ENCODE measurements around the gene CORO1C.
"Not testable (repeated sequence)": the region's sequence is repeated elsewhere in the genome, so short reads cannot be mapped to it uniquely, and the experiment has no call there.

CORO1C gene

DNA sequence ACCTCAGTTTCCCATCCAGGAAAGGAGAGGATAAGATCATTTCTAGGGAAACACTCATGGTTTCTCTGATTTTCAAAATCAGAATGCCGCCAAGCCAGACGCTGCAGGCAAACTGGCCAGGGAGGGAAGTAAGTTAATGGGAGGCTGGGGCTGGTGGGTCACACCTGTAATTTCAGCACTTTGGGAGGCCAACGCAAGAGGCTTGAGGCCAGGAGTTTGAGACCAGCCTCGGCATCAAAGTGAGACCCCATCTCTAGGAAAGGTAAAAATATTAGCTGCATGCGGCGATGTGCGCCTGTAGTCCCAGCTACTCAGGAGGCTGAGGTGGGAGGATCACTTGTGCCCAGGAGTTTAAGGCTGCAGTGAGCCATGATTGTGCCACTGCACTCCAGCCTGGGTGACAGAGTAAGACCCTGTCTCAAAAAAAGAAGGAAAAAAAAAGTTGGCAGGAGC, 98.2 kb downstream of the CORO1C start:
- no peak for DNase-seq

DNA sequence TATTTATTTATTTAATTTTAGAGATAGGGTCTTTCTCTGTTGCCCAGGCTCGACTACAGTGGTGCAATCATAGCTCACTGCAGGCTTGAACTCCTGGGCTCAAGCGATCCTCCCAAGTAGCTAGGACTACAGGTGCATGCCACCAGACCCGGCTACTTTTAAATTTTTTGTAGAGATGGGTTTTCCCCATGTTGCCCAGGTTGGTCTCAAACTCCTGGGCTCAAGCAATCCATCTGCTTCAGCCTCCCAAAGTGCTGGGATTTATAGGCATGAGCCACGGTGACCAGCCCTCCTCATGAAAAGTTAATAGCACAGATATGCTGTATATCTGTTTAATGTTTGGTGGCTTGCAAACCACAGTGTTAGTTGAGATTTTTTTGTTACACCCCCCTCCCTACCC, 100.1 kb downstream of the CORO1C start:
- not testable (repeated sequence) for DNase-seq

DNA sequence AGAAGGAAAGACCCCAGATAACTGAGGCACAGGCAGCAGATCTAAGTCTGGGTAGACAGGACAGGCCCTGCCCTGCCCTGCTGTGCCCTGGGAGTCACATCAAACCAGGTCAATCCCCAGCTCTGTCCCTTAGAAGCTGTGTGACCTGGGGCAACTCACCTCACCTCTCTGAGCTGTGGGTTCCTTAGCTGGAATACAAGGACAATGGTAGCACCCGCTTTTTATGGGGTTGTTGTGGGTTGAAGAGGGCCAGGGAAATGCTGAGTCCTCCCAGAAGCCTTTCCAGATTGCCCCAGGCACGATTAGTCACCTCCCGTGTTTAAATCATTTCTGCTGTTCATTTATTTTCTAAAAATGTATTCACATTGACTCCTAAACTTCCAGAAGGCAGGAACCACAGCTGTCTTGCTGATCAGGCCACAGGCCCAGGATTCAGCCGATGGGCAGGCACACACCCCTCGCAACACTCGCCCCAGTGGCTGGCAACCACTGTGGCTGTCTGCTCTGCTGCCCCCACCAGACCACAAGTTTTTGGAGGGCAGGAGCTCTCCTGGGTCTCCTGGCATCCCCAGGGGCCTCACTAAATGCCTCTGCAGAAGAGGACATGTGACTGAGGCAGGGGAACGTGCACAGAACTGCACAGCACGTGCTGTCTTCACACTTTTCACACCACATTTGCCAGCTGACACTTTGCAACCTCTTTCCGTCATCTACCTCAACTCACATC, 100.7 kb downstream of the CORO1C start:
- DNase-seq: peak; percentile 30

DNA sequence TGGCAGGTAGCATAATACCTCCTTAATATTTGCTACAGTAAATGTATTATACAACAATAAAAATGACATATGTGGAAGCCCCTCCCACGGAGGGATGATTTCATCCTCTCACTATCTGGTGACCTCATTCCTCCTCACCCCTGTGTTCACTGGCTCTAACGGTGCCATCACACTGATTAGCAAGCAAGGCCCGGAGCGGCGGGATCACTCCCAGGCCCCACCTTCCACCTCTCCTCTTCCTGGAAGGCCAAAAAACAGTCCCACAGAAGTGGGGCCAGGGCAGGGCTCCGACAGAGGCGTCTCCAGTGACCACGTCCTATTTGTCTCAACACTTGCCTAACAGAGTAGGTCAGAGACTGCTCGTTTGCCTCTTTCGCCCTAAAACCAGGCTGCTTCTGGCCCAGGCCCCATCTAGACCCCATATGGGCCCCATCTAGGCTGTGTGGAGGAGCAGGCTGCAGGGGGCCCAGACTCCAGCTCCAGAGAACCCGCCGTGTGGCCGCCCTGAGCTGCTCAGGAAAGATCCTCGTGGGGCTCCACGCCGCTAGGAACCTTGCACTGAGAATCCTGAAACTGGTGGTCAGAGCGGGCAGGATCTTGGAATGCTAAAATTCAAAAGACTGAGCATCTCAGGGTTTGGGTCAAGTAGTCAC, 101.4 kb downstream of the CORO1C start:
- peak; percentile 71 for DNase-seq

DNA sequence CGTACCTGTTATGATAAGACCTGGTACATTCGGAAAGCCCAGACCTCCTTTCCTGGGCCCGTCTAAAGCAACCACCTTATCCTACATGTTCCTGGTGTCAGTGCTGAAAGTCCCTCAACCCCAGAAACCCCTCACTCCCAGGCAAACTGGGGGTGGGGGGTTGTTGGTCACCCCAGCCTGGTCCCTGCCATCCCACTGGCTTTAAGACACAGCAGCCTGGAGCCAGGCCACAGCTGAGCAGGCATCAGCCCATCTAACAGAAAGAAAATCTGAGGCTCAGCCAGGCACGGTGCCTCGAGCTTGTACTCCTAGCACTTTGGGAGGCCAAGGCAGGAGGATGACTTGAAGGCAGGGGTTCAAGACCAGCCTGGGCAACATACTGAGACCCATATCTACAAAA, 102.2 kb downstream of the CORO1C start:
- no peak for DNase-seq

DNA sequence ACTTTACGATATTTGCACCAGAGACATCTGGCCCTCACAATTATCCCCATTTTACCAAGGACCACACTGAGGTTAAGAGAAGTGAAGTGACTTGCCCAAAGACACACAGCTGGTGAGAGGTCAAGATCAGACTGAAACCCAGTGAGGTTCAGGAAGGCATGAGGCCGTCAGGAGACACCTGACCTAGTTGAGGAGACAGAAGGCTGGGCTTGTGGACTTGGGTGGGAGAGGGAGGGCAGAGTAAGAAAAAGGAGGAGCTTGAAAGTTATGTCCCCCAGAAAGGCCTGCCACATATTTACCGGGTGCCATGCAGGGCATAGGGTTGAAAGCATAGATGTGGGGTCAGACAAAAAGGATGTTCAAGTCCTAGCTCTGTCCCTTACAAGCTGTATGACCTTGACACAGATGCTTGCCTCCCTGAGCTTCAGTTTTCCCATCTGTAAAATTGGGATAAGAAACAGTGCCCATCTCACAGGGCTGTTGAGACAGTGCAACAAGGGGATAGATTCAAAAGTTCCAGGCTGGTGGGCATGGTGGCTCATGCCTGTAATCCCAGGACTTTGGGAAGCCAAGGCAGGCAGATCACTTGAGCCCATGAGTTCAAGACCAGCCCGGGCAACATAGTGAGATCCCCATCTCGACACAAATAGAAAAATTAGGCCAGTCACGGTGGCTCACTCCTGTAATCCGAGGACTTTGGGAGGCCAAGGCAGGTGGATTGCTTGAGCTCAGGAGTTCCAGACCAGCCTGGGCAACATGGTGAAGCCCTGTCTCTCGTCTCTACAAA, 104.0 kb downstream of the CORO1C start:
- DNase-seq: no peak

DNA sequence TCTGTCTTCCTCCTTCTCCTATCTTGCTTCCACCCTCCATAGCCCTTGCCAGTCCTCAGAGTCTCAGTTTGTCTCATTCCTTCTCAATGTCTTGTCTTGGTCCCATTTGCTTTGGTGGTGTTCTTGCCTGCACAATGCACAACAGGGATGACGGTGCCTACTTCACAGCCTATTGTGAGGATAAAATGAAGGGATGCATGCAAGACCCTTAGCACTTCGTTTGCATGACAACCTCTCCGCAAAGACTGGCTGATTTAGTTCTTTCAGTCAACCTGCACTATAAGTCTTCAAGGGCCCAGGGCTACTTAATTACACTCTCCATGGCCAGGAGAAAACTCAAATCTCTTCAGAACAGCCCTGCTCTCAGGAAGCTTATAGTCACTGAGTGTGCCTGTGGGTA, 106.1 kb downstream of the CORO1C start:
- DNase-seq: no peak

DNA sequence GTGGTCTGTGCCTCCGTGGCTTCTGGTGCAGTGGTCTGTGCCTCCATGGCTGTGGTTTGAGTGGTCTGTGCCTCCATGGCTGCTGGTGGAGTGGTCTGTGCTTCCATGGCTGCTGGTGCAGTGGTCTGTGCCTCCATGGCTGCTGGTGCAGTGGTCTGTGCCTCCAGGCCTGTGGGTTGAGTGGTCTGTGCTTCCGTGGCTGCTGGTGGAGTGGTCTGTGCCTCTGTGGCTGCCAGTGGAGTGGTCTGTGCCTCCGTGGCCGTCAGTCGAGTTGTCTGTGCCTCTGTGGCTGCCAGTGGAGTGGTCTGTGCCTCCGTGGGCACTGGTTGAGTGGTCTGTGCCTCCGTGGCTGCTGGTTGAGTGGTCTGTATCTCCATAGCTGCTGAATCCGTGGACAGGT, 107.7 kb downstream of the CORO1C start:
- no peak for DNase-seq

DNA sequence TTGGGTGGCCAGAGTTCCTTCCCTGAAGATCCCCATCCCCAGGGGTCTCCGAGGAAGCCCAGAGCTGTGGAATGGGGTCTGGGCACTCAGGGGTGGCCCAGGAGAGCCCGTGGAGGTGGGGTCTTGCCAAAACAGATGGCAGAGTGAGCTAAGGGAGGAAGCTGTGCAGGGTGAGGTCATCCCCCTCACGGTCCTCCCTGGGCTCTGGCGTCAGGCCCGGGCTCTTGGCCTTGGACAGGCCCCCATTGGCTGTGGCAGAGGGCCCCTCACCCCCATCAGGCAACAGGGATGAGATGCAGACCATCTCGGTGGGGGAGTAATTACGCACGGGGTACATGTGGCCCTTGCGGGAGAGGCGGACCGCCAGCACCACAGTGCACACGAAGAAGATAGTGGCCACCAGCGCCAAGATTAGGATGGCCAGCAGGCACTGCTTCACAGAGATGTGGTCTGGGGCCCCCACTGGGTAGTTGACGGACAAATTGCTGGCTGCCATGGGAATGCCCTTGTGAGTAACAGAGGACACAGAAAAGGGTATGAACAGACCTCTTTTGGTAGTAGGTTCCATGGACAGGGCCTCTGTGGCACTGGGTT, 108.3 kb downstream of the CORO1C start:
- DNase-seq: no peak

DNA sequence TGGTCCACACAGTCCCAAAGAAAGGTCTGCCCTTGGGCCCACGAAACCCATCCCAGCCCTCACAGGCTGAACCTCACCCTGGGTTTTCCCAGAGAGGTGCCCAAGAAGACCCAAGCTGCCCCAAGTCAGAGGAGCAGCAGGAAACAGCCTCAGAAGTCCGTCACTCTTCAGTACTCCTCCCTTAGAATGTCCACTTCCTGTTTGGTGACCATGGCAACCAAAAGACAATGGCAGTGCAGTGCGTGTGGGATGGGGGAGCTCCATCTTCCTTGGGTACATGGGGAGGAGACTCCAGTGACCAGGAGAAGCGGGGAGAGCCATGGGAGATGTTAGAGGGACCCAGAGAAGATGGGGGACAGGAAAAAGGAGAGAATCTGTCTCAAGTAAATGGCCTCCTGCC, 108.9 kb downstream of the CORO1C start:
- DNase-seq: peak; percentile 27

DNA sequence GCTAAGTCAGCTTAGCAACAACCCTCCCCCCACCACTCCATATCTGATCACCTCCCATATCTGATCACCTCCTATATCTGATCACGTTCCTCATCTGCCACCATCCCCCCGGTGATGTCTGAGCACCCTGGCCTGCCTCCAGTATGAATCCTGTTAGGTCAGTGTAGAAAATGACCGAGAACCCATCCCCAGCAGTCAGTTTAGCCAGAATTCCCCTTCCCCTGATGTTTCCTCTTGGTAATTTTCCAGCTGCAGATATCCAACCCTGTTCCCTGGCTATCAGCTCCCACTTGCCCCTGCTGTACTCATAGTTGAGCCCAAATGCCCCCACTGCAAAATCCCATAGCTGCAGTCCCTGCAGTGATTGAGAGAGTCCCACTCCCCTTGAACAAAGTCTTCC, 110.2 kb downstream of the CORO1C start:
- no peak for DNase-seq

DNA sequence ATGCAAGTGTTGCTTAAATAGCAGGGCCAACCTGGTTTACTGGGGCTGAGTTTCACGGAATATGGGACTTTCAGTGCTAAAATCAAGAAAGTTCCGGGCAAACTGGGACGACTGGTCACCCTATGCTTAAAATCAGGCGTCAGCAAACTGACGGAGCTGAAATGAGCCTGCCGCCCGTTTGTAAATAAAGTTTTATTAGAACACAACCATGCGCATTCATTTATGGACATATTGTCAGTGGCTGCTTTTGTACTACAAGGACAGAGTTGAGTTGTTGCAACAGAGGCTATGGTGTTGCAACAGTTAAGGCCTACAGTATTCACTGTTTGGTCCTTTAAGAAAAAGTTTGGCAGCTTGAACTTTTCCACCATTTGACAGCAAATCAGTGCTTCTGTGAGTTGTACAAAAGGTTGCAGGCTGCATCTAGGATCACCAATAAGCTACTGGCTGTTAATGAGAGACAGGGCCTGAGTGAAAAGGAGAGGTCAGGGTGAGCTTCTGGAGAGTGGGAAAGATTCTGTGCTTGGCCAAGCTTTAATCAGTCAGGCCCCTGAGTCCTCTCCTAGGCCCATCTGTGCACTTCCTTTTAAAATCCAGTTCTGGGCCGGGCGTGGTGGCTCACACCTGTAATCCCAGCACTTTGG, 111.0 kb downstream of the CORO1C start:
- DNase-seq: no peak

DNA sequence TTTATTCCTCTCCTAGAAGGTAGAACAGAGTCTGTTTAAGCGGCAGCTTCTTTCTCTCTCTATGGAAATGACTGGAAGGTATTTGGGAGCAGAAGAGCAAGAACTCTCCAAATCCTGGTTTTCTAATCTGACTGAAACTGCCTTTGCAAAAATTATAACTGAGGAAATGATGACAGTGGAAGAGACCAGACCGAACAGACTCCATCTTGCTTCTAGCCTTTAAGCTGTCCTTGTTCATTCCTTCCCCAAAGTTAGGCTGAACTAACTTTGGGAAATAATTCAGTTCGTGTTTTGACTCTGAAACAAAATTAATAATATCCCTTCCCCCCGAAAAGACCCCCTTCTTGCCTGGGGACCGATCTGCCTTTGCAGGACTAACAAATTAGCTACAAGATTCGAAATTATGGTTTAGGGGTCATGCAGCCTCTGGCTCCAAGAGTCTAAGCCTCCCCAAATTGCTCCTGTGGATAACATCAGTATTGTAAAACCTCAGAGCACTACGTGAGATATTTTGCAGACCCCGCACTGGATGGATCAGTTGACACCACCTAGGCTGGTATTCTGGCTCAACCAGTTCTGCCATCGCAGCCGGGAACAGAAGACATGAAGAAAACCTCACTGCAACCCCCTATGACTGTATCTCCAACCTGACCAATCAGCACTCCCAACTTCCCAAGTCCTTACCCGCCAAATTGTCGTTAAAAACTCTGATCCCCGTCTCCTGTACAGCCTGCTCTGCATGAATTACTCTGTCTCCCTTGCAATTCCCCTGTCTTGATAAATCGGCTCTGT, 111.8 kb downstream of the CORO1C start:
- no peak for DNase-seq

DNA sequence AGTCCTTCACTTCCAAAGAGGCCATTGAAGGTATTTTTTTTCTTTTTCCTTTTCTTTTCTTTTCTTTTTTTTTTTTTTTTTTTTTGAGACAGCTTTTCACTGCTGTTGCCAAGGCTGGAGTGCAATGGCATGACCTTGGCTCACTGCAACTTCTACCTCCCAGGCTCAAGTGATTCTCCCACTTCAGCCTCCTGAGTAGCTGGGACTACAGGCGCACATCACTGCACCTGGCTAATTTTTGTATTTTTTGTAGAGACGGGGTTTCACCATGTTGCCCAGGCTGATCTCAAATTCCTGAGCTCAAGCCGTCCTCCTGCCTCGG, 112.4 kb downstream of the CORO1C start:
- DNase-seq: not testable (repeated sequence)

DNA sequence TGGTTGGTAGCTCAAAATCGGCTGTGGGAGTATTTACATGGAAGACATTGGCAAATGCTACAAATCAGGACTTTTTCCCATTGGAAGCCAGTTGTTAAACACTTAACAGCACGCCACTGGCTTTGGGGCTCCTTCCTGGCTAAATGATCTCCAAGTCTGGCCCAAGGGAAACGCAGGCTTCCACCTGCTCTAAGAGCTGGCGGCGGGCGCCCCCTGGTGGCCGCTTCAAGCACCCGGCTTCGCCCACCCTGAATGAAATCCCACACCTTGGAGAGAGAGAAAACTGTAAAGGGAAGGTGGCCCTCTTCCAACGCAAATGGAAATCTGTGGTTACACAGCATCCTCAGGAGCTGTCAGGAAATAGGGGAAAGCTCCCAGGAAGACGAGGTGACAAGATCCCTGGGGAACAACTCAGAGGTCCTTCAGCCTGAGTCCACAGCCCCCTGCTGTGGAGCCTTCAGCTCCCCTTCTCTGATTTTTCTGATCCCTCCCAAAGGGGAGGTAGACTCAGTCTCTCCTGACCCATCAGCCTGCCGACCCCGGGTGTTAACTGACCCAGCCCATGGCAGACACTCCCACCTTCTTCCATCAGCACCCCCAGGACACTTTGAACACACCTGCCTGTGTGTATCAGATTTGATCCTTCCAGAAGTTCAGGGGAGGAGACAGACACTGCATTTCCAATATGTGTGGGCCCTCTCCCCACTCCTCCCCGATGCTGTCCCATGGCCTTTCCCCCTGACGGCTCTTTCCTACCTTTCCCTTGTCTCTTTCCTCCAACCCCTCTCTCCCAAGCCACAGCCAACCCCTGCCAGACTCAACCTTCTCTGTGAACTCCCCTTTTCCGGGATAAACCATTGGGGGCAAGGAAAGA, 113.0 kb downstream of the CORO1C start:
- peak; percentile 70 for DNase-seq

DNA sequence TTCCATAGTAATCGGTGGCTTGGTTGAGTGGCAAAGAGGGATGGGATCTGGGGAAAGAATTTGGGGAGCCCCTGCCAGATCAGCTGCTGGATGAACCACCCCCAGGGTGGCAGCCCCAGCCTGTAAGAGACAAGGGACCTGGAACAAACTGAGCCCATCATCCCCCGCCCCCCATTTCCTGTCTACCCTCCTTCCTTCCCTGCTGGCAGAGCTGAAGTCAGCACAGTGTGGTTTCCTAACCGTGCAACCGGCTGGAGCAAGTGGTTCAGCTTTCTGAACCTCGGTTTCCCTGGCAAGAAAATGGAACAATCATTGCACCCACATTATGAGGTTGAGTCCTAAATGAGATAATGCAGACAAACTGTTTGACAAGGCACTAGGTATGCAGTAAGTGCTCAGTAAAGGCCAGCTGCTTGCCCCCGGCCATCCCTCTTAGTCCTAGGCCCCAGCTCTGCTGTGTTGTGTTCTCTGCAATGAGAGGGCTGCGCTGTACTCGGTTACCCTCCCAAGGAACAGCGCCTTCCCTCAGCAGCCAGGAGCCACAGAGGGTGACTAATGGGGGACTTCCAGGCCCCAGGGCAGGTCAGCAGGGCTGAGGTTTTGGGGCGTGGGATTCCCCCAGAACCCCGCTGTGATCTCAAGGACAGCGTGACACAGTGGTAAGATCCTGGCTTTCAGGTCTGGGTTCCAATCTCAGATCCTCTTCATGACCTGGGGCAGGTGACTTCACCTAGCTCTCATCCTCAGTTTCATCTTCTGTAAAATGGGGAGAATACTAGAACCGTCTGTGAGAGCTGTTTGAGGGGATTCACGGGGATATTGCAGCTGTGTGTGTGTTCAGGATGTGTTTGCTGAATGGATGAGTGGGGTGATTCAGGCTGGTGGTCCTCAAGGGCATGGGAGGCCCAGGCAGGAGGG, 114.1 kb downstream of the CORO1C start:
- DNase-seq: peak; percentile 75

DNA sequence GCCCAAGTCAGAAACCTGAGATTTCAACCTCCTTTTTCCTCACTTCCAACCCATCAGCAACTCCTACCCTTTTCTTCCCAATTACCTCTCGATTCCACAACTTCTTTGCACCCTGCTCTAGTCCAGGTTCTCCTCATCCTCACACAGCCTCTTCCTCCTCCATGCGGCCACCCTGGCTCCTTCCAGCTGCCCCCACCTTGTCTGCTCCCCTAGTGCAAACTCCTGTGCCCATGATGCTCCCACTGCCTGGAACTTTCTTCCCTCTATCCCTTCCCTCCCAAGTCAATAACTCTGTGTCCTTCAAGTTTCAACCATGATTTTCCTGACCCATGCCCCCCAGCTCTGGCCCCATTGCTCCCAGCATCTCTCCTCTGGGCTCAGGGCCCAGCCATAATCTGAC, 115.0 kb downstream of the CORO1C start:
- no peak for DNase-seq

DNA sequence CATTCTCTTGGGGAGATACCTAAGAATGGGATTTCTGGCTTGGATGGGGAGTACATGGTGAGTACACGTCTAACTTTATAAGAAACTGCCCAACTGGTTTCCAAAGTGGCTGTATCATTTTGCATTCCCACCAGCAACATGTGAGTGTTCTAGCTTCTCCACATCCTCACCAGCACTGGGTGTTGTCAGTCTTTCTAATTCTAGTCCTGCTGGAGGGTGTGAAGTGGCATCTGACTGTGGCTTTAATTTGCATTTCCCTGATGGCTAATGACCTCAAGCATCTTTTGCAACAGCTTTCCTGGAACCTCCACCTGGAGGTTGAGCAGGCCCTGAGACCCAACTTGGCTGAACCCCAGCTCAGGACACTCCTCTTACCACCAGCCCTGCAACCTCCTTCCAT, 115.4 kb downstream of the CORO1C start:
- DNase-seq: no peak

DNA sequence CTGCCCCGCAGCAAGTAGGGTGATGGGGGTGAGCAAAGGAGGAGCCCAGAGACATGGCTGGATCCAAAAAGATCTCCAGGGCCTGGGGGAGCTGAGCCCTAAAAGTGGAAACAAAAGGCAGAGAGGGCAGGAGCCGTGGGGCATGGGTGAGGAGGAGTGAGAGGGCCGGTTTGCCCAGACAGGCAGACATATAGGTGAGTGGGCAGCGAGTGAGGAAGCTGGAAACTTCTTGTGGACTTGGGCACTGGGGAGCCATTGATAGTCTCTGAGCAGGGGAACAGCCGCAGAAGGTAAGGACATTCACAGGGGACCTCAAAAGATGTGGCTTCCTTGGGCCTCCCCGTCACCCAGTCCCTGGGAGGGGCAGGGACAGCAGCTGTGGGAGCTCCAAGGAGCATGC, 116.7 kb downstream of the CORO1C start:
- no peak for DNase-seq

DNA sequence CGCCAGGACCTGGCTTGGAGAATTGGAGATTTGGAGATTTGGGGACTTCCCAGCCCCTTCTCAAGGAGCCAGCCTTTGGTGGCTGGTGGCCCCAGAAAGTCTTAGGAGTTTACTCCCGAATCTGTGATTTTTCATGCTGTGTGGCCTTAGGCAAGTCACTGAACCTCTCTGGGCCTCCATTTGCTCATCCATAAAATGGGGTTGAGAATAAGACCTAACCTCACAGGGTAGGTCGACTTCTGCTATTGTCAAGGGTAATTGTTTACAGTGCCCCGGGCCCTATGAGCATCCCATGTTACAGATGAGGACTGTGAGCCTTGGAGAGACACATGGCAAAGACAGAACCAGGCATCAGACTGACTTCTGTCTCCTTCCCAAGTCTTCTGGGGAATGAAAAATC, 117.3 kb downstream of the CORO1C start:
- DNase-seq: no peak

Measured in central memory CD4-positive, alpha-beta T cell (primary cell).